HG02678 (cell line): ENCODE data around the gene PHF21A.

Experiments
- ATAC-seq: cut with Tn5 transposase; IDR thresholded peaks from one replicate; pipeline ENCODE4 v1.9.1; 2021; ENCODE audit warnings: mild to moderate bottlenecking, moderate library complexity; ENCODE audit not compliant: unreplicated experiment

The PHF21A gene

DNA sequence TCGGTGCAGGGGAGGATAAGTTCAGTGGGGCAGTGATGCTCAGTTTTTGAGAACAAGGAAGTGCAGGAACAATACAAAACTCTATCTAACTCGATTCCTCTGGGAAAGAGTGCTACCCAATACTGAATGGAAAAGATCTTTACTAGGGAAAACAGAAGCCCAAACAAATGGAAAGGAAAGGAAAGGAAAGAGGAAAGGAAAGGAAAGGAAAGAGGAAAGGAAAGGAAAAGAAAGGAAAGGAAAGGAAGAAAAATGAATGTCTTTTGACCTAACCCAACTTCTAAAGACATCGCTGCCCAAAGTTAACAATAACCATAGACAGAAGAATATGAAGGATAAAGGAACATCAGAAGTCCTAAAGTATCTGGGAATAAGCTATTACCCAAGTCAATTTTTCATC is 41.6 kb downstream of the PHF21A start:
- no peak for ATAC-seq

DNA sequence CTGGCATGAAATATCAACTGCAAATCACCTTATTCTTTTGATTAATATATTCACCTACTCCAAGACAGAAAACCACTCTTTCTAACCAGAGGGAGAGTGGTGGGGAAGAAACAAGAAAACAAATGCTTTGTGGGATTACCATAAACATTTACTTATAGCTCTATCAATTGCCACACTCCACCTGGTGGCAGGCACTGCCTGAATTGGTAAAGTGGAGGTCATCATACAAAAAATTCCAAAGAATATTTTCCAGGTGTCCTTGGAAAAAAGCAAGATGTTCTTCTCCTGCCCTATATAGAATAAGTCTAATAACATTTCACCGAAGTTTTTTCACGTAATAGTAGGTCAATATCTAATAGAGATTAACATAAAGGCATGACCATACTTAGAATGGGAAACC is 45.3 kb downstream of the PHF21A start:
- no peak for ATAC-seq

- ATAC-seq: no peak
These were observed 46.1 kb downstream of the PHF21A start for GRCh38 chr11:46075168-46075567.

DNA sequence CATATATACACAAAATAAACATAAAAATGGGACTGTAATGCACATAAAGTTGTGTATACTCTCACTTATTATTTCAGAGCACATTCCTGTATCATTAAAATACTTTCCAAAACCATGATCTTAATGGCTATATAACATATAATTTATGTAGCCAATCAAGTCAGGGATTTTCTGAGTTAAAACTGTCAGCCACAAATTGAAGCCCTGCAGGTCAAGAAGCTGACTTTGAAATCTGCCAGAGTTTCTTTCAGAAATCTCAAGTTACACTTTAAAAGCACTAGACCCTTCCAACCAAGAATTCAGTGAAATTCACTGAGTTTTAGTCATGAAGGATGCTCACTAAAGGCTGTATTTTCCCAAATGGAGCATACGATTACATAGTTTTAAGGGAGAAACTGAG is 47.6 kb downstream of the PHF21A start:
- ATAC-seq: no peak

GRCh38 chr11:46072172-46072964 is 48.9 kb downstream of the PHF21A start:
- ATAC-seq: no peak

- no peak for ATAC-seq
These were observed 50.2 kb downstream of the PHF21A start for GRCh38 chr11:46071091-46071490.

GRCh38 chr11:46069595-46069994 is 51.7 kb downstream of the PHF21A start:
- ATAC-seq: no peak

DNA sequence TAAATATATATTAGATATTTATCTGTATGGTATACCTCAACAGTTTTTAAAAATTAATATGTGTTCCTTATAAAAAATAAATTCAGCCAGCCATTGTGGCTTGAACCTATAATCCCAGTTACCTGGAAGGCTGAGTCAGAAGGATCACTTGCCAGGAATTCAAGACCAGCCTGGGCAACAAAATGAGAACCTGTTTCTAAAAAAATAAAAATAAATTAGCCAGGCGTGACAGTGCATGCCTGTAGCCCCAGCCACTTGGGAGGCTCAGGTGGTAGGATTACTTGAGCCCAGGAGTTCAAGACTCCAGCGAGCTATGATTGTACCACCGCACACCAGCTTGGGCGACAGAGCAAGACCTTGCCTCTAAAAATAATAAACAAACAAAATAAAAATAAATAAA is 54.9 kb downstream of the PHF21A start:
- no peak for ATAC-seq

- no peak for ATAC-seq
These were observed 55.6 kb downstream of the PHF21A start for GRCh38 chr11:46065681-46066080.

GRCh38 chr11:46064221-46064620 is 57.0 kb downstream of the PHF21A start:
- no peak for ATAC-seq

DNA sequence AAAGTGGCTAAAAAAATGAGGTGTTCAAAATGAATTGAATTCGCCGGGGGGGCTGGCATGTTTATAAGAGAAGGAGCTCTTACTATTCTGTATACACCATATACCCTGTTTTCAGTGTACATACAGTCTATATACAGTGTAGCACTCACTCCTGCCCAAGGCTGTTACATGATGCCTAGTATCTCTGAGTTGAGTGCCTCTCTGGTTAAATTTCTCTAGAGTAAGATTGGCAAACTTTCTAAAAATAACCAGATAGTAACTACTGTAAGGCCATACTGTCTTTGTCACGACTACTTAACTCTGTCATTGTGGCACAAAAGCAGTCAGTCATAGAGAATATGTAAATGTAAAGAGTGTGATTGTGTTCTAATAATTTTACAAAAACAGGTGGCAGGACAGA is 58.1 kb downstream of the PHF21A start:
- ATAC-seq: no peak

DNA sequence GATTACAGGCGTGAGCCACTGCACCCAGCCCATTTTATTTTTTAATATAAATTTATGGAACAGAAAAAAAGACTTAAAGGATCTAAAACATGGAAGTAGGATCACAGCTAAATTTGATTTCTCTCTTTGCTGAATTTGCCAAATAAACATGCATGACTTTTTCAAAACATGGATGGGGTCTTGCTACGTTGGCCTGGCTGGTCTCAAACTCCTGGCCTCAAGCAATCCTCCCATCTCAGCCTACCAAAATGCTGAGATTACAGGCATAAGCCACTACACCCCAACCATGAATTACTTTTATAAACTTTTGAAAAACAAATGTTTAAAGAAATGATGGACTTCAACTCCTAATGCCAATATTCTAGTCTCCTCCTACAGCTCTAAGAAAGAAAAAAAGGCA is 61.2 kb downstream of the PHF21A start:
- no peak for ATAC-seq

DNA sequence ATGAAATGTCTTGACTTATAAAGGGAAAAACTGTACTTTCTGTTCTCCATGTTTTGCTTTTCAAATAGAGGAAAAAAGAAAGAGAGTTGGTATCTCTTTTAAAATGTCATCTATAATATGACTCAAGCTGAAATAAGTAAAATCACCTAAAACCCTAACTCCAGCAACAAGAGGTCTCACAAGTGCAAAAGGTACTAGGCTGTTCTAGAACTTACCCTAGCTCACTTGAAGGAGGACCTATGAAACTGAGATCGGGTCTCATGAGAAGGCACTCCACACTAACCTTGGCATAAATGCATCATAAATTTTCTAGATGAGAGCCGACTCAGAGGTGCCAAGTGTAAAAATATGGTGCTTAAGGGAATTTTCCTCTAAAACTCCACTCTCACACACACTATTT is 63.8 kb downstream of the PHF21A start:
- ATAC-seq: no peak

- no peak for ATAC-seq
These were observed 65.9 kb downstream of the PHF21A start for GRCh38 chr11:46055371-46055770.

- no peak for ATAC-seq
These were observed 70.2 kb downstream of the PHF21A start for GRCh38 chr11:46051102-46051501.

- no peak for ATAC-seq
These were observed 70.6 kb downstream of the PHF21A start for GRCh38 chr11:46050662-46051061.

- no peak for ATAC-seq
These were observed 71.2 kb downstream of the PHF21A start for GRCh38 chr11:46050003-46050461.

DNA sequence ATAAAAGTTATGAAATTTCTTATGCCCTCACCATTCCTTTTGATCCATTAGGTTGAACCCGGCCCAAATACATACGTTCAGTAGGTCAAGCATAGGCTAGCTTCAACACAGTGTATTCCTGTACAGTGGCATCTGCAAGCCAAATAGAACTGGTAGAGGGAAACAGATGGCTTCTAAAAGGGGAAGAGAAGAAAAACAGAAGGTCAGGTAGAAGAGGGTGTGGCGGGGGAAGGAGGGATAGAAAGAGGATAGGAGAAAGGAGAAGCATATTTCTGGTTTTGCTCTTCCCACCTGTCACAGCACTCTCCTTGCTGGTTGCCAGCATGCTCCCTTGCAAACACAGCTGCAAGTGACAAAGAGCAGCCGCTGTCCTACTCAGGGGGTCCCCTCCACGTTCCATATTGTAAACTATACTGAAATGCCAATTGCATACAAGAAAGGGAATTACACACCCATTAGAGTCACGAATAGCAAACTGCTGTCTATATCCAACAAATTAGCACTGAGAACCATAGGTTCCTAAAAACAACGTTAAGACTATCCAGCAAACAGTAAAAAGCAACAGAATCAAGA is 71.8 kb downstream of the PHF21A start:
- ATAC-seq: no peak

GRCh38 chr11:46048198-46048597 is 73.1 kb downstream of the PHF21A start:
- no peak for ATAC-seq

- no peak for ATAC-seq
These were observed 73.7 kb downstream of the PHF21A start for GRCh38 chr11:46047520-46047919.

DNA sequence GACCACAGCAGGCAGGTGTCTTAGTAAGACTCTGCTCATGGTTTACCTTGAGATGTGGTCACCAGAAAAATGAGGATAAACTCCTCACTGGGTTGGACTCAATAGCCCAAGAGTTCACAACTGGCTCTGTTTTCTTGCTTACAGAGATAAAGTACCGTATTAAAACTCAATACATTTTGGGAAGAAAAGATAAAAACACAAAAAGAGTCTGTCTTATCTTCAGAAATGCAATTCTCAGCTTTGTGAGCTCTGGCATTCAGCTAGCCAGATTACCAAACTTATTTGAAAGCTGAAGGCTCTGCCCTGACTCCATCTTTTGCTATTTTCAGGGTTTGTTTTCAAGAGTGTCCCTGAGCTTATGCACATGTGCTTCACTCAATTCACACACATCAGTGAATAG is 75.4 kb downstream of the PHF21A start:
- no peak for ATAC-seq

DNA sequence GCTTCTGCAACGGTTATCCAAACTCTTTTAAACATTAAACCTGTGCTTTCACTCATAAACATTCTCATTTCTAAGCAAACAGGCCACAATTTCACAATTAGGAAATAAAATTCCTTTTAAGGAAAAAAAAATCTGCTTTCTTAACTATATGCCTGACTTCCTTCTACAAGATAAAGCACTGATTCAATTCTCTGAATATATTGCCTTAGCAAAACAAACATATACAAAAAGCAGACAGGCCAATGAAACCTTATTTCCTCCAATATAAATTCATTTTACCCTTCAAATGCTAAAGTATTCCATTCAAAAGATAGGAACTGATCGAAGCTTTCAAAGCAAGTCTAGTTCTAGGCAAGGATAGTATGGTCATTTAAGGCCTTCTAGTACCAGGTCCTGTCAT is 76.7 kb downstream of the PHF21A start:
- ATAC-seq: no peak

DNA sequence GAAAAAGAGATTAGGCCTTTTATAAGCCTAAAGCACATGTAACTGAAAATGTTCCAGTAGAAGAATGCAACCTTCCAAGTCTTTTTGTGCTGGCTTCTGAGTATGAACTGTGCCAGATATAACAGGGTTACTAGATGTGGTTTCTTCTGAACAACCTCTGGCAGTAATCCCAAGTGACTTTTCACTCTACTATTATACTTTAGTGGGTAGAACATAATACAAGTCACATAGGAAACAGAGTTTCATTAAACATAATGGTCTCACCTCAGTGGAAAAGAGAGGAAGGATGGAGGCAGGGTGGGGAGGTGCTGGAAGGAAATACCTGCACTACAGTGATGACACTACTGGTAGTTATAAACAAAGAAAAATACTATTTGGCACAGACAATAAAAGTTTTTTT is 81.3 kb downstream of the PHF21A start:
- no peak for ATAC-seq
